ENCODE measurements around the gene CAMK1.

CAMK1 gene

DNA sequence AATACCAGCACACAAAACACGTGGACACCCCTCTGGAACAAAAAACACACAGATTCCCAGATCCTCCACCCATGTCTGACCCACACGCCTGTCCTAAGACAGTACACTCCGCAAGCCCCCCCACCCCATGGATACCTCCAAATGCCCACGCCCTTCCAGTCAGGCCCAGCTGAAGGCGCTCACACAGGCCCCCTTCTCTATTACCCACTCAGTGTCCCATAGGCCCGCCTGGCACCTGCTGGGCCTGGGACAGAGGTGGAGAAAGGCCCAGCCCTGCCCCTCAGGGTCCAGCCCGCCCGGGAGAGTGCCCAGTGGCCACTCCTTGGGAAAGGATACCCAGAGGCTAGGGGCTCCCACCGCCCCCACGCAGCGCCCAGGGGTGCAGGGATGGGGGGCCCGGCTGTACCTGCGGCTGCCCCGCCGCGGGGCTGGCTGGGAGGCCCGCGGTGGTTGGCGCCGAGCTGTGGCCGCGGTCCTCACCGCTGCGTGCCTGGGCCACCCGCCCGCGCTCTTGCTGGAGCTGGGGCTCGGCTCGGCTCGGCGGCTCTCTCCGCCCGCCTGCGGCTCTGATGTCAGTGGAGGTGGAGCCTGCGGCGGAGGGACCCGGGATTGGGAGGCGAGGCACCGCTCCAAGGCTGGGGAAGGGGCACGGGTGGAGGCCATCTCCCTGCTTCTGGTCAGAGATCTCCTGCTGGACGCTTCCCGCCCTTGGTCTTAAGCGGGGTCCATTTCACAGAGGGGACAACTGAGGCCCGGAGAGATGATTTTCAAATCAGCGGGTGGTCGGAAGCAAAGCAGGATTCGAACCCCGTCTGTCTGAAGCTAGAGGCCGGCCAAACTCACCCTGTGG lies at the start of gene CAMK1:
CAMK1 (minus strand) TSS at position 522 of the 850 bp plus-strand sequence. CDS start 2,198 bp downstream, outside the sequence.
- peak; percentile 52 for DNase-seq

DNA sequence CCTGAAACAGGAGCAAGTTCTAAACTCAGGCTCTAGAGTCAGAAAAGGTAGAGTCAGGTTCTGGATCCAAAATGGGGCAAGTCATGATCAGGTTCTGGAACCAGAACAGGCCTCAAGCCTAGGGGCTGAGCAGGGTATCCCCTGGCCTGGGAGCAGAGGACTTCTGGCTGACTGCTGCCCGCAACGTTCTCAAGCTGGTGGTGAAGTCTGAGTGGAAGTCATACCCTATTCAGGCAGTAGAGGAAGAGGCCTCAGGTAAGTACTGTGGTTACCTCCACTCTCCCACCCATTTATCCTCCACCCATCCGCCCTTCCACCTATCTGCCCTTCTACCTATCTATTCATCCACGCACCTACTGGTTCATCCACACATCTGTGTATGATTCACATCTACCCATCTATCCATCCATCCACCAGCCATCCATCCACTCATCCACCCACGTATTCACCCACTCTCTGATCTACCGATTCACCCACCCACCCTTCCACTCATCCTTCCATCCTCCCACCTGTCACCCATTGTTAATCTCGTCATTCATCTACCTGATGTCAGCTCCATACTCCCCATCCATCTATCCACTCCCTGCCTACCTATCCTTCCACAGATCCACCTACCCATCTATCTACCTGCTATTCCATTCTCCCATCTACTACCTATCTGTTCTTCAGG lies 49.1 kb upstream of the CAMK1 start:
- no peak for DNase-seq

DNA sequence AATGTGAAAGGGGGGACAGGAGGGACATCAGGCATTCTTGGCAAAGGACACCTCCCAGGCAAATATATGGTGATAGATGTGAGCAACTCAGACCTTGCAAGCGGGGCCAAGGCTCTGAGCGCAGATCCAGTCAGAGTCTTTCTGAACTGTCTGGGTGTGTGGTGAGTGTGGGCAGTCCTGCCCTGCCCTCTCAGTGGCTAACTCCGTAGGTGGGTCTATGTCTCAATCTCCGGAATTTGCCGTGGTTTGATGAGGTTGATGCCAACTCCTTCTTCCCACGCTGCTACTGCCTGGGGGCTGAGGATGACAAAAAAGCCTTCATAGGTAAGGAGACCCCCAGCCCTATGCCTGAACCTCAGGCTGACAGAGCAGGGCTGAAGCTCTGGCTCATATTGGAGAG lies 47.7 kb upstream of the CAMK1 start:
- DNase-seq: no peak

- DNase-seq: no peak
These were observed 46.2 kb upstream of the CAMK1 start for GRCh38 chr3:9815986-9816385.

GRCh38 chr3:9812870-9813483 lies 43.2 kb upstream of the CAMK1 start:
- DNase-seq: no peak

- no peak for DNase-seq
These were observed 41.1 kb upstream of the CAMK1 start for GRCh38 chr3:9810846-9811245.

GRCh38 chr3:9810433-9810770 lies 40.7 kb upstream of the CAMK1 start:
- no peak for DNase-seq

- DNase-seq: peak; percentile 28
These were observed 40.1 kb upstream of the CAMK1 start, which contains the start of gene TTLL3 for GRCh38 chr3:9809615-9810432. Gene TTLL3, plus strand, starts transcription at chr3:9810262. Its CDS starts 400 bp downstream, at chr3:9810662.

DNA sequence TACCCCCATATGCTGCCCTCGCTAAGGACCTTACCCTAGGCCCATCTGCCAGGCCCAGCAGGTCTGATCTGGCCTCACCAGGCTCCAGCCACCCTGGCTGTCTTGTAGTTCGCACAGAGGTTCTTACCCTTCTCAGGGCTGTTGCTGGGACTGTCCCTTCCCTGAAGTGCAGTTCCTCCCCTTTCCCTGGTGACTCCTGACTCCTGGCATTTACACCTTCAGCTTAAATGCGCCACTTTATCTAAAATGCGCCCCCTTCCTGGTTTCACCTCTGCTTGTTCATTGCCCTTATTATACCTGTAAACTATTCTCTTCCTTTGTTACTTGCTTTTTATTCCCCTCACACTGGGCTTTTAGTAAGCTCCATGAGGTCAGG lies 39.5 kb upstream of the CAMK1 start:
- DNase-seq: no peak

DNA sequence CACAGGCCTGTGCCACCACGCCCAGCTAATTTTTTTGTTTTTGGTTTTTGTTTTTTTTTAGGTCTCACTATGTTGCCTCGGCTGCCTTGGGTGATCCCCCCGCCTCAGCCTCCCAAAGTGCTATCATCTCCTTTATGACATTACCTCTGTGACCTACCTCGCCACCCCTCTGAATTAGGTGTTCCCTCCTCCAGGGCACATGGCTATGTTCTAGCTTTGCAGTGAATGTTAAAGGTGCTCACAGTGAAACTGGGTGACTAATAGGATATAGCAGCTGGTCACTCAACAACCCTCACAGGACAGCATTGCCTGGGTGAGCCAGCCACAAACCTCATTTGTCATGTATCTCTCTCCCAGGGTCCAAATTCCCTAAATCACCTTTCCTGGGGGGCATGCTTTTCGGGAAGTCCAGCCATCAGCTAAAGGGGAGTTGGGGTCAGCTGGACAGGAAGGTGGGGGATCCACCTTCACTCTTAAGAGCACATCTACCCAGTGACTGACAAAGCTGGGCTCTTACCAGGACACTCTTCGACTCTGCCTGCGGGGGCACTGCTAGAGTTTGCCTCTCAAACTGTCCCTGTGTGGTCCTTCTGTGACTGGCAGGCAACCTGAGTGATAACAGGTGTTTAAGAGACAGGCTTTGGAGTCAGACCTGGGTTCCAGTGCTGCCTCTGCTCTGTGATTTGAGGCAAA lies 38.7 kb upstream of the CAMK1 start:
- DNase-seq: peak; percentile 5

GRCh38 chr3:9807981-9808344 lies 38.2 kb upstream of the CAMK1 start:
- DNase-seq: no peak

DNA sequence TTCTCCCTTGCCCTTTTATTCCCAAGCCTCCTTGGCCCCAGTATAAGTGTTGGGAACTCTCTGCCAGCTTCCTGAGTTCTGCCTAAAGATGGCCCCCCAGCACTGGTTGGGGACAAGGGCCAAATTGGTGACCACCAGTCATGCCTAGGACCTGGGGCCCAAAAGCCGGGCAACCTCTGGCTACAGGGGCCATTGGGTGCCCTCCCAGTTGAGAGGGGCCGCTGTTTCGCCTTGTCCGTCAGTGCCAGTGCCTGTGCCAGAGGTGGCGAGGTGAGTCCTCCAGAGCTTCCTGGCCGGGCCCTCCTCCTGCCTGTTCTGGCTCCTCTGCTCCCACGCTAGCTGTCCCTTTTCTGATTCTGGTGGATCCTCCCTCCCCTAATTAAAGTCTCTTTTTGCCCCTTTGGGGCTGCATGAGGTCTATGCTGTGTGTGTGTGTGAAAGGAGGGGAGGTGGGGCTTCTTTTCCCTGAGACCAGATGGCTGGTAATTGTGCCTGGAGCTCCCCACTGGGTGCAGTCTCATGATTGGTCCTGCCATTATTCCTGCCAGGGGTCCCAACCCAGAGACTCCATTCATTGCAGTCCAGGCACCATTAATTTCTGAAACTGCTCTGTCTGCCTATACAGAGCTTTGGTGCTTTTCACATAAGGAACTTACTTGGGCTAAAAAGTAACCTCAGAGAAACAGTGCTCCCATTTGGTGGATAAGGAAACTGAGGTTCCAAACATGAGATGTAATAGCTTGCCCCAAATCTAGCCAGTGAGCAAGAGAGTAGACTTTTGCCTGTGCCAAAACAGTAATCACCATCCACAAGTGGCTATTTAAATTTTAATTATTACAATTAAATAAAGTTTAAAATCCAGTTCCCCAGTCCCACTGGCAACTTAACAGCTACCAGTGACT lies 37.2 kb upstream of the CAMK1 start:
- DNase-seq: no peak

- no peak for DNase-seq
These were observed 36.4 kb upstream of the CAMK1 start for GRCh38 chr3:9806137-9806536.

DNA sequence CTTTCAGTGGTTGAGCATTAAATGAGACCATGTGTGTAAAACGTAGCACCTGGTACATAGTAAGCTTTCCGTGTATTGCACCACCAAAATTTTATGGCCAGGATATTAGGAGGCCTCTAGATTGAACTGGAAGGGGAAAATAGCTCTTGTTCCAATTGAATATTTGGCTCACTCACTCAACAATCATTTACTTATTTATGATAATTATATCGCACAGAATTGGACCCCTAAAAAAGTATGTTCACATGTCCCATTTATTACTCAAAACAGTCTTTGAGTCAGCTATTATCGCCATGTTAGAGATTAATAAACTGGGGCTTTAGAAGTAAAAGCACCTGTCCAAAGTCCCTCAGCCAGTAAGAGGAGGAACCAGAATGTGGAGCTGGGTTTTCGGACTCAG lies 35.2 kb upstream of the CAMK1 start:
- no peak for DNase-seq

GRCh38 chr3:9803494-9803893 lies 33.7 kb upstream of the CAMK1 start:
- no peak for DNase-seq

- no peak for DNase-seq
These were observed 30.8 kb upstream of the CAMK1 start for GRCh38 chr3:9800529-9800928.

DNA sequence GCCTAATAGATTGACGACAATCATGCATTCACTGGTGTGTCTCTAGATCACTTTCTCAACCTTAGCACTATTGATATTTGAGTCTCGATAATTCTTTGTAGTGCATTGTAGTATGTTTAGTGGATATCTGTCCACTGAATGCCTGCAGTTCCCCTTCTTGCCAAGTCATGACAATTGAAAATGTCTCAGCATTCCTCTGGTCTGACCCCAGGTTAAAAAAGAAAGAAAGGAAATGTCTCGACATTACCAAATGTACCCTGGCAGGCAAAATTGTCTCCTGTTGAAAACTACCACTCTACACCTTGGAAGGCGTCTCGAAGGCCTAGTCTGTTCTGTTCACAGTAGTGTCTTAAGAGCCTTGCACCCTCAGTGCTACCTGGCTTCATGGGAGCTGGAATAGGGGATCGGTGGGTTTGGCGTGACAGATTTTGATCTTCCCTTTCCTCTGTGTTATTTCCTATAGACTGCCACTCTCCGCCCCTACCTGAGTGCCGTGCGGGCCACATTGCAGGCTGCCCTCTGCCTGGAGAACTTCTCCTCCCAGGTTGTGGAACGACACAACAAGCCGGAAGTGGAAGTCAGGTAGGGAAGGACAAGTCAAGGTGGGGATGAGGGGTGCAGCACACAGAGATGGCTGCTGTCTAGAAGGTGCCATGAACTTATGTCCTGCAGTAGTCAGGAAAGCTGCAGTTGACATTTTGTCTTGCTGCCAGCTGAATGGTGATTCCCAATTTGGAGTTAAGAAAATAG lies 27.6 kb upstream of the CAMK1 start:
- no peak for DNase-seq

GRCh38 chr3:9795207-9795606 lies 25.5 kb upstream of the CAMK1 start:
- DNase-seq: no peak

- DNase-seq: no peak
These were observed 24.7 kb upstream of the CAMK1 start for GRCh38 chr3:9794400-9794799.

- no peak for DNase-seq
These were observed 23.5 kb upstream of the CAMK1 start for GRCh38 chr3:9793161-9793781.

Data from NCI-H774 (cell line).